ENCODE results near the gene CTNND2. TPM values are rescaled to one million over a fixed set of nuclear protein-coding genes. Genes with fewer than 3 reads are reported as not detected.
"Not testable (repeated sequence)": the region's sequence is repeated elsewhere in the genome, so short reads cannot be mapped to it uniquely, and the experiment has no call there.

The CTNND2 gene
- total RNA-seq, 1 experiment from 2014 or later = not detected

GRCh38 chr5:11038772-11039171 lies 865.5 kb downstream of the CTNND2 start:
- DNase-seq (ENCODE audit: low read depth) = no peak

- DNase-seq (ENCODE audit: low read depth) = no peak
These were observed 866.3 kb downstream of the CTNND2 start for GRCh38 chr5:11037941-11038340.

GRCh38 chr5:11037080-11037479 lies 867.2 kb downstream of the CTNND2 start:
- no peak for DNase-seq (ENCODE audit: low read depth)

GRCh38 chr5:11030671-11031070 lies 873.6 kb downstream of the CTNND2 start:
- DNase-seq (ENCODE audit: low read depth) = no peak

- DNase-seq (ENCODE audit: low read depth) = no peak
These were observed 876.6 kb downstream of the CTNND2 start for GRCh38 chr5:11027660-11028059.

GRCh38 chr5:11026543-11026942 lies 877.7 kb downstream of the CTNND2 start:
- DNase-seq (ENCODE audit: low read depth) = no peak

- no peak for DNase-seq (ENCODE audit: low read depth)
These were observed 880.3 kb downstream of the CTNND2 start for GRCh38 chr5:11023945-11024344.

GRCh38 chr5:11013793-11014192 lies 890.5 kb downstream of the CTNND2 start:
- no peak for DNase-seq (ENCODE audit: low read depth)

- DNase-seq (ENCODE audit: low read depth) = no peak
These were observed 892.0 kb downstream of the CTNND2 start for GRCh38 chr5:11012295-11012694.

GRCh38 chr5:11010429-11011210 lies 893.6 kb downstream of the CTNND2 start:
- no peak for DNase-seq (ENCODE audit: low read depth)

- no peak for DNase-seq (ENCODE audit: low read depth)
These were observed 894.7 kb downstream of the CTNND2 start for GRCh38 chr5:11009576-11009975.

GRCh38 chr5:11007269-11007870 lies 896.9 kb downstream of the CTNND2 start:
- DNase-seq (ENCODE audit: low read depth) = peak; percentile 4

- DNase-seq (ENCODE audit: low read depth) = not testable (repeated sequence)
These were observed 899.7 kb downstream of the CTNND2 start for GRCh38 chr5:11004523-11004922.

GRCh38 chr5:11000515-11001353 lies 903.5 kb downstream of the CTNND2 start:
- DNase-seq (ENCODE audit: low read depth) = peak; percentile 5

- no peak for DNase-seq (ENCODE audit: low read depth)
These were observed 904.5 kb downstream of the CTNND2 start for GRCh38 chr5:10999714-11000113.

GRCh38 chr5:10995891-10996290 lies 908.4 kb downstream of the CTNND2 start:
- DNase-seq (ENCODE audit: low read depth) = no peak

- DNase-seq (ENCODE audit: low read depth) = no peak
These were observed 909.9 kb downstream of the CTNND2 start for GRCh38 chr5:10994091-10994986.

GRCh38 chr5:10990634-10991033 lies 913.6 kb downstream of the CTNND2 start:
- no peak for DNase-seq (ENCODE audit: low read depth)

GRCh38 chr5:10989577-10990263 lies 914.5 kb downstream of the CTNND2 start:
- DNase-seq (ENCODE audit: low read depth) = no peak

- no peak for DNase-seq (ENCODE audit: low read depth)
These were observed 915.6 kb downstream of the CTNND2 start for GRCh38 chr5:10988622-10989021.

All from RPMI7951 (cell line).